ENCODE measurements around the gene PREX1.
"Not testable (repeated sequence)": the region's sequence is repeated elsewhere in the genome, so short reads cannot be mapped to it uniquely, and the experiment has no call there.

The PREX1 gene

DNA sequence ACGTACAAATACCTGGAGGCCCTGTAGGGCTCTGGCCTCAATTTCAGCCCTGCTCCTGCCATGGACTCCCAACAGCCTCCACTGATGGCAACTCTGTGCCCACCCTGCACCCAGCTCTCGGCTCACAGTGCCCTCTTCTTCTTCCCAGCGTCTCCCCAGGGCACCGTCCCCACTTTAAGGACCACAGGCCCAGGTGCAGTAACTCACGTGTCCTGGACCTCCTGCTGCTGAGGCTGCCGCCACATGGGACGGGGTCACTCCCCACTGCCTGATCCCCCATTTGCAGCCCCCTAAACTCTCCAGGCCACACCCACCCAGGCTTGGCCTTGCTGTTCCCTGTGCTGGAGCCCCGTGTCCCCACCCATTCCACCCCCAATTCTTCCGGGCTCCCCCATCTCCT lies 223.4 kb downstream of the PREX1 start:
- H3K9me3 ChIP-seq (ENCODE audit: control insufficient read depth in 2 of 2, low read length in 2 of 2), result no peaks in the 10 kb centered on the region
- no peak overlapping the region for H3K4me3 ChIP-seq (ENCODE audit: low read length in 2 of 2)
- H3K27me3 ChIP-seq (ENCODE audit: control insufficient read depth in 2 of 2, insufficient read depth in 2 of 2, low read length in 2 of 2), result peaks cover 4 to 5% of the 10 kb centered on the region in 2 donors
- no peaks in the 10 kb centered on the region for H3K36me3 ChIP-seq (ENCODE audit: control insufficient read depth in 2 of 2, insufficient read depth in 2 of 2, low read length in 2 of 2)
- H3K9ac ChIP-seq (ENCODE audit: low read depth in 1 of 2, low read length in 2 of 2), result no peak overlapping the region
- H3K4me1 ChIP-seq (ENCODE audit: control insufficient read depth in 2 of 2, insufficient read depth in 2 of 2, low read length in 2 of 2), result no peaks in the 10 kb centered on the region
- no peak overlapping the region for H3K27ac ChIP-seq (ENCODE audit: low read depth in 2 of 2, low read length in 2 of 2)

DNA sequence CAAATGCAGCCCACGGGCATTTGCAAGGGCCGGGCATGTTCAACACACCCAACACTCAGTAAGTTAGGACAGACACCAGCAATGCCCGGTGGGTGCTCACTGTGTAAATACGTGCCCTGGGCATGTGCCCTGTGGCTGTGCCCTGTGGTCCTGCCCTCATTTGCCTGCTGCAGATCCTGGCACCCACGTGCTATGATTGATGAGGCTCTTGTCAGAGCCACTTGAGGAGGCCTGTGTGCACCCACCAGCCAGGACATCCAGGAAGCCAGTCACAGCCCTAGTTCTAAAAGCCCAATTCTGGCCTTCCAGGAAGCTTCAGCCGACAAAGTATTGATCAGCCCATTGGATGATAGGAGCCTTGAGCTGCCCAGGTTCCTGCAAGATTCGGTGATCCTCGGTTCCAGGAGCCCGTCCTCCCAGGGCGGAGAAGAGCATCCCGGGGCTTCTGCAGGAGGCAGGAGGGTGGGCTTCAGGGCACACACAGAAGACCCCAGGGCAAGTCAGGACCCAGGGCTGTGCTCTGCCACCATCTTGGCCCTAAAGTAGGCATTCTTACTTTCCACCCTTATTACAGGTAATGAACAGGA lies 223.9 kb downstream of the PREX1 start:
- H3K9me3 ChIP-seq (ENCODE audit: control insufficient read depth in 2 of 2, low read length in 2 of 2), result no peaks in the 10 kb centered on the region
- H3K4me1 ChIP-seq (ENCODE audit: control insufficient read depth in 2 of 2, insufficient read depth in 2 of 2, low read length in 2 of 2), result no peaks in the 10 kb centered on the region
- no peak overlapping the region for H3K4me3 ChIP-seq (ENCODE audit: low read length in 2 of 2)
- no peaks in the 10 kb centered on the region for H3K36me3 ChIP-seq (ENCODE audit: control insufficient read depth in 2 of 2, insufficient read depth in 2 of 2, low read length in 2 of 2)
- H3K27ac ChIP-seq (ENCODE audit: low read depth in 2 of 2, low read length in 2 of 2), result no peak overlapping the region
- no peak overlapping the region for H3K9ac ChIP-seq (ENCODE audit: low read depth in 1 of 2, low read length in 2 of 2)
- peaks cover 4 to 5% of the 10 kb centered on the region in 2 donors for H3K27me3 ChIP-seq (ENCODE audit: control insufficient read depth in 2 of 2, insufficient read depth in 2 of 2, low read length in 2 of 2)

DNA sequence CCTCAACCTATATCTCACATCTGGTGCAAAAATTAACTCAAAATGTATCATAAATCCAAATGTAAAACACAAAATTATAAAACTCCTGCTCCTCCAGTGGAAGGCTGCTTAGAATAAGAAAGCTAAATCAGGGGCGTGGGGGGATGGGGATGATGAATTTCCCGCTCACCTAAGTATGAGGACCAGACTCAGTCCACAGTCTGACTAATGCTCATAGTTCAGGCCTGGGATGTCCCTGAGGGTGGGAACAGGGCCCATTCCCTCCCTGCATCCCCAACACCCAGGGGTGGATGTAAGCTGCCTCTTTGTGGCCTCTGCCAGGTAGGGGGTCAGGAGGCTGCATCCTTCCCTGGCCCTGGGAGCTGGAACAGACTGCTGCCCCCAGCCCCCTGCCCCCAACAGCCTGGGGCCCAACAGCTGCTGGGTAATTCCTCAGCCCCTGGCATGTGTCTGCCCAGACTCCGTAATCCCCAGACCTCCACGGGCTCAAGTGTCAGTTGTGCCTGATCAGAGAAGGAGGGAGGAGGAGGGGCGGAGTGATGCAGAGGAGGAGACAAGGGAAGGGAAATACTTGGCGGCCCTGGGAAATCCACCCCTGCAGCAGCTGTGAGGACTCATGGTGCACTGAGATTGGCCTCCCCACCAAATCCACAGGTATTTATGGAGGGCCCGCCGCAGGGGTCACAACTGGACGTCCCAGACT lies 224.5 kb downstream of the PREX1 start:
- H3K9ac ChIP-seq (ENCODE audit: low read depth in 1 of 2, low read length in 2 of 2), result no peak overlapping the region
- no peaks in the 10 kb centered on the region for H3K9me3 ChIP-seq (ENCODE audit: control insufficient read depth in 2 of 2, low read length in 2 of 2)
- H3K4me1 ChIP-seq (ENCODE audit: control insufficient read depth in 2 of 2, insufficient read depth in 2 of 2, low read length in 2 of 2), result no peaks in the 10 kb centered on the region
- no peaks in the 10 kb centered on the region for H3K36me3 ChIP-seq (ENCODE audit: control insufficient read depth in 2 of 2, insufficient read depth in 2 of 2, low read length in 2 of 2)
- no peak overlapping the region for H3K27ac ChIP-seq (ENCODE audit: low read depth in 2 of 2, low read length in 2 of 2)
- peaks cover 4 to 5% of the 10 kb centered on the region in 2 donors for H3K27me3 ChIP-seq (ENCODE audit: control insufficient read depth in 2 of 2, insufficient read depth in 2 of 2, low read length in 2 of 2)
- H3K4me3 ChIP-seq (ENCODE audit: low read length in 2 of 2), result no peak overlapping the region

DNA sequence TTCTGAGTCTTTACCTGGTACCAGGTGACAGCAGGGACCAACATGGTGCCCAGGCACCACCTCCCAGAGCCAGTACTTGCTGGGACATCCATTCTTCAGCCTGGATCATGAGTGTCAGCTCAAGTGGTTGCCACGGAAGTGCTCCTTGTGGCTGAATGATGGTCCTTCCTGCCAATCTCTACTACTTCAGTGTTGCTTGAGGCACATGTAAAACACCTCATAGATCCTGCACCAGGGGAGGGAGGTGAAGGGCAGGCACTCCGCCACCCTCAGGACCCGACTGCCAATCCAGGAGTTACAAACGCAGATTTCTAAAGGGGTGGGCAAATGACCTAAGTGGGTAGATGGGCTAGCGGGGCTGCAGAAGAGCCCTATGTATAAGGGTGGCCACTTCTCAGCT lies 226.0 kb downstream of the PREX1 start:
- Histone ChIP-seq H3K27me3 (ENCODE audit: control insufficient read depth in 2 of 2, insufficient read depth in 2 of 2, low read length in 2 of 2) (peaks cover 5 to 6% of the 10 kb centered on the region in 2 donors), H3K4me3 (ENCODE audit: low read length in 2 of 2) (no peak overlapping the region), H3K9ac (ENCODE audit: low read depth in 1 of 2, low read length in 2 of 2) (no peak overlapping the region)

DNA sequence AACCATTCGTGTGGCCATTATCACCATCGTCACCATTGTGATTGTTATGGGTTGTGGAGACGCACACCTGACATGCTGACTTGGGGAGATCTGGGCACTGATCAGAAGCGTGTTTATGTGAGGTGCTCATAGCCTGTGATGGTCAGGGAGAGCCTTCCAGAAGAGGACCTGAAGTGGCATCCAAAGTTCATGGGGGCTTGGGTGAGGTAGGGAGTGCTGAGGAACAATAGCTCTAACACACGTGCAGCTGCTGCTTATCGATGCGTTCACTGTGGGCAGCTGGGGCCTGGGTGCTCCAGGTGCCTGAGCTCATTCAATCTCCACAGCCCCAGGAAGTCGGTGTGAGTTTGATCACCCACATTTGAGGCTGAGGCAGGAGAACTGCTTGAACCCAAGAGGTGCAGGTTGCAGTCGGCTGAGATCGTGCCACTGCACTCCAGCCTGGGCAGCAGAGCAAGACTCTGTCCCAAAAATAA lies 227.3 kb downstream of the PREX1 start:
- Histone ChIP-seq H3K9me3 (ENCODE audit: control insufficient read depth in 2 of 2, low read length in 2 of 2) (no peaks in the 10 kb centered on the region), H3K27ac (ENCODE audit: low read depth in 2 of 2, low read length in 2 of 2) (no peak overlapping the region), H3K27me3 (ENCODE audit: control insufficient read depth in 2 of 2, insufficient read depth in 2 of 2, low read length in 2 of 2) (peaks cover 5 to 8% of the 10 kb centered on the region in 2 donors), H3K4me3 (ENCODE audit: low read length in 2 of 2) (no peak overlapping the region), H3K9ac (ENCODE audit: low read depth in 1 of 2, low read length in 2 of 2) (no peak overlapping the region), H3K4me1 (ENCODE audit: control insufficient read depth in 2 of 2, insufficient read depth in 2 of 2, low read length in 2 of 2) (peaks cover 9 to 15% of the 10 kb centered on the region in 2 donors), H3K36me3 (ENCODE audit: control insufficient read depth in 2 of 2, insufficient read depth in 2 of 2, low read length in 2 of 2) (no peaks in the 10 kb centered on the region)

More for the DNA sequence above, 226.0 kb downstream of the PREX1 start:
- peaks cover 0 to 5% of the 10 kb centered on the region in 2 donors for H3K4me1 ChIP-seq (ENCODE audit: control insufficient read depth in 2 of 2, insufficient read depth in 2 of 2, low read length in 2 of 2)
- no peaks in the 10 kb centered on the region for H3K9me3 ChIP-seq (ENCODE audit: control insufficient read depth in 2 of 2, low read length in 2 of 2)
- H3K36me3 ChIP-seq (ENCODE audit: control insufficient read depth in 2 of 2, insufficient read depth in 2 of 2, low read length in 2 of 2), result no peaks in the 10 kb centered on the region
- H3K27ac ChIP-seq (ENCODE audit: low read depth in 2 of 2, low read length in 2 of 2), result no peak overlapping the region

DNA sequence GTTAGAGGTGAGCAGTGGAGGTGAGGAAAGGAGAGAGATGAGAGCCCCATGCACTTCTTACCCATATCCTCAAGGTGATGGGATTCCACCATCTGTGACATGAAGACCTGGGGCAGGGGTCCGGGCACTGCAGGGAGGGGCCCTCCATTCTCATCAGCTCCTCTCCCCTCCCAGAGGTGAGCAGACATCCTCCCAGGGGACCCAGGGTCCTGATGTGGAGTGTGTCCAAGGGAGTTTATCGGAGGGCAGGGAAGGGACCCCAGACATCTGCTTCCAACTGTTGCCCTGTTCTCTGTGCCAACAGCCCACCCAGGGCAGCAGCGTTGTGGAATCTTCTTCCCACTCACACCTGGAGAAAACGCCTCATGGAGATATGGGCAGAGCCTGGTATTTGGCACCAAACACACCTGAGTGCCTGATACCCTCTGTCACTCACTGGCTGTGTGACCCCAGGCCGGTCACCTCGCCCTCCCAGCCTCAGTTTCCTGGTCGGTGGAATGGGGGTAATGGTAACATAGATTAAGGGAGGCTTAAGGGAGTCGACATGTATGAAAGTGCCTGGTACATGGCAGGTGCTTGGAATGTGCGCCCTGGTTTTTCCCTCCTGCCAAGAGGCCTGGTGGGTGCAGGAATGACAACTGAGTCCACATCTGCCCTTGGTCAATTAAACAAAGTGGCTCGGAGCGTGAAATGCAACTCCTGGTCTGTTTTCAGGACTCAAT lies 227.9 kb downstream of the PREX1 start:
- no peak overlapping the region for H3K9ac ChIP-seq (ENCODE audit: low read depth in 1 of 2, low read length in 2 of 2)
- H3K4me3 ChIP-seq (ENCODE audit: low read length in 2 of 2), result no peak overlapping the region
- H3K27ac ChIP-seq (ENCODE audit: low read depth in 2 of 2, low read length in 2 of 2), result no peak overlapping the region
- peaks cover 9 to 20% of the 10 kb centered on the region in 2 donors for H3K4me1 ChIP-seq (ENCODE audit: control insufficient read depth in 2 of 2, insufficient read depth in 2 of 2, low read length in 2 of 2)
- H3K27me3 ChIP-seq (ENCODE audit: control insufficient read depth in 2 of 2, insufficient read depth in 2 of 2, low read length in 2 of 2), result peaks cover 4 to 5% of the 10 kb centered on the region in 2 donors
- no peaks in the 10 kb centered on the region for H3K9me3 ChIP-seq (ENCODE audit: control insufficient read depth in 2 of 2, low read length in 2 of 2)
- H3K36me3 ChIP-seq (ENCODE audit: control insufficient read depth in 2 of 2, insufficient read depth in 2 of 2, low read length in 2 of 2), result no peaks in the 10 kb centered on the region

DNA sequence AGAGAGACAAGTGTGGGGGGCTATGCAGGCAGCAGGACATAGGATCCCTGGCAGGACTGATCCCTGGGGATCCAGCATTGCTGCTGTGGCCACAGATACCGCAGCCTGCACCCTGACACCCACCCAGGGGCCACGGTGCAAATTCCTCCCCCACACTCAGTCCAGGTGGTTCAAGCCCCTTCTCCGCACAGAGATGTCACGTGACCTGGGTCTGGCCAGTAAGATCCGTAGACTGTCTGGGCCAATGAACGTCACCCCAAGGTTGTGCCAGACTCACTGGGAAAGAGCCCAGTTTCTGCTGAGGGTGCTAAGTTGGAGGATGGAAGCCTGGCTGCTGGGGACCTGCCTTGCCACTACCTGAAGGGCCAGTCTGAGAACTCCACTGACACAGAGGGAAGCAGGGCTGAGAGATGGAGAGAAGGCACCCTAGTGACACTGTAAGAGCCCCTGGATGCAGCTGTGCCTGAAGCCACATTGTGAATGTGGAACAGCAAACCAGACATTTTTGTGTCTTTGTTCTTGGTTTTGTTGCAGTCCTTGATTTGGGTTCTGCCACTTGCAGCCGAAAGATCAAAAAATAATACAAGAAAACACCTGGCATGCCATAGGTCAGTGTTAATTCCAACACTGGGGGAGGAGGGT lies 228.6 kb downstream of the PREX1 start:
- H3K4me1 ChIP-seq (ENCODE audit: control insufficient read depth in 2 of 2, insufficient read depth in 2 of 2, low read length in 2 of 2), result peaks cover 9 to 21% of the 10 kb centered on the region in 2 donors
- no peak overlapping the region for H3K4me3 ChIP-seq (ENCODE audit: low read length in 2 of 2)
- peaks cover 4 to 5% of the 10 kb centered on the region in 2 donors for H3K27me3 ChIP-seq (ENCODE audit: control insufficient read depth in 2 of 2, insufficient read depth in 2 of 2, low read length in 2 of 2)
- no peak overlapping the region for H3K9ac ChIP-seq (ENCODE audit: low read depth in 1 of 2, low read length in 2 of 2)
- H3K9me3 ChIP-seq (ENCODE audit: control insufficient read depth in 2 of 2, low read length in 2 of 2), result no peaks in the 10 kb centered on the region
- H3K27ac ChIP-seq (ENCODE audit: low read depth in 2 of 2, low read length in 2 of 2), result no peak overlapping the region
- H3K36me3 ChIP-seq (ENCODE audit: control insufficient read depth in 2 of 2, insufficient read depth in 2 of 2, low read length in 2 of 2), result no peaks in the 10 kb centered on the region

DNA sequence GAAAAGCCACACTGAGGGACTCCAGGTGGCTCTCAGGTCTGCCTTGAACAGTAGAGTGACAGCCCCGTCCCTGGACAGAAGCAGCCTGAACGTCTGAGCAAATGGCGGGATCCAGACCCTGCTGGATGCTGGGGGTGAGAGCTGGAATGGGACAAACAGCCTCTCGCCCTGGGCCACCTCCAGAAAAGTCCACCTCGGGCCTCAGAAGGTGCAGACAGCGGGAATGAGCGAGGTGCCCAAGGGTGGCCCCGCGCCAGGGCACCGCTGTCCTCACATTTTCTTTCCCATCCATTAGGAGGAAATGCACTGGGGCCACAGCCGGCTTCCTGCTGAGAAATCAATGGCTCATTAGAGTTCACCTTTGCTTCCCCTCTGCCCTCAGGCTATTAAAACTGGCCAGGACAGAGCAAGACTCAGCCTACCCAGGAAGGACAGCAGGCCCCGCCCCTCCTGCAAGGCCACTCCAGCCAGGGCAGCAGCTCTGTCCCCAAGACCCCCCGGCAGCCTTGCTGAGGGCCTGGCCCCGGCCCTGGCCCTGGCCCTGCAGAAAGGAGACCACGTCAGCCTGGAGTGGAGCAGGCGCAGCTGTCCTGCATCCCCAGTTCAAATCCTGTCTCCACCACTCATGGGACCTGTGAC lies 229.4 kb downstream of the PREX1 start:
- not testable (repeated sequence) for H3K27ac ChIP-seq (ENCODE audit: low read depth in 2 of 2, low read length in 2 of 2); H3K27me3 ChIP-seq (ENCODE audit: control insufficient read depth in 2 of 2, insufficient read depth in 2 of 2, low read length in 2 of 2); H3K4me3 ChIP-seq (ENCODE audit: low read length in 2 of 2); H3K36me3 ChIP-seq (ENCODE audit: control insufficient read depth in 2 of 2, insufficient read depth in 2 of 2, low read length in 2 of 2); H3K9me3 ChIP-seq (ENCODE audit: control insufficient read depth in 2 of 2, low read length in 2 of 2); H3K9ac ChIP-seq (ENCODE audit: low read depth in 1 of 2, low read length in 2 of 2)
- H3K4me1 ChIP-seq (ENCODE audit: control insufficient read depth in 2 of 2, insufficient read depth in 2 of 2, low read length in 2 of 2), result peaks cover 9 to 21% of the 10 kb centered on the region in 2 donors

DNA sequence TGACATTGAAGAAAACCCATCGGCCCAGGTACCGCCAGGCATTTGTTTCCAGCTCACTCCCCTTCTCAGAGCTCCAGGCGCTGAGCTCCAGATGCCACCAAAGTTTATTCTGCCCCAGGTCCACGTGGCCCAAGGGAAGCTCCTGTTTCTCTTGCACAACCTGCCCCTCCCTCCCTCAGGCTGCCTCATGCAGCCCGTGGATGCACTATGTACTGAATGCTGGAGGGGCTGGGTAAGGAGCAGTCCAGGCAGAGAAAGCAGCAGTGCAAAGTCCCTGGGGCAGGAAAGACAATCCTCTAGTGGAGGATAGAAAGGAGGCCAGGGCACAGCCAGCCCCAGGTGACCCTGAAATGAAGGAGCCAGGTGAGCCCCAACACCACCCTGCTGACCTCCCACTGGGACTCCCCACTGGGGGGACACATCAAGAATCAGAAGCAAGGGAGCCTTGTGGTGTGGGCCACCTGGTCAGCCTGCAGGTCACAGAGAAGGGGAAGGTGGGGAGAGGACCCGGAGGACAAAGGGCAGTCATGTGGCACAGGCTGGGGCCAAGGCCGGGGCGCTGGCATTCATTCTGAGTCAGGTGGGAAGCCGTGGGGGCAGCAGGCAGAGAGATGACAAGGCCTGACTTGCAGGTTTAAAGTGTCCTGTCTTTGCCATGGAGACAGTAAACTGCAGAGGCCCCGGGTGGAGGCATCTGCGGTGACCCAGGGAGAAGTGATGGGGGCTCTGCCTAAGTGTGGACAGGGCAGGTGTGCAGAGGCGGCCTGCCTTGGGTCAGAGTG lies 230.1 kb downstream of the PREX1 start:
- H3K27ac ChIP-seq (ENCODE audit: low read depth in 2 of 2, low read length in 2 of 2), result no peak overlapping the region
- H3K27me3 ChIP-seq (ENCODE audit: control insufficient read depth in 2 of 2, insufficient read depth in 2 of 2, low read length in 2 of 2), result peaks cover 4 to 5% of the 10 kb centered on the region in 2 donors
- no peaks in the 10 kb centered on the region for H3K36me3 ChIP-seq (ENCODE audit: control insufficient read depth in 2 of 2, insufficient read depth in 2 of 2, low read length in 2 of 2)
- H3K4me3 ChIP-seq (ENCODE audit: low read length in 2 of 2), result no peak overlapping the region
- H3K4me1 ChIP-seq (ENCODE audit: control insufficient read depth in 2 of 2, insufficient read depth in 2 of 2, low read length in 2 of 2), result peaks cover 9 to 21% of the 10 kb centered on the region in 2 donors
- H3K9me3 ChIP-seq (ENCODE audit: control insufficient read depth in 2 of 2, low read length in 2 of 2), result no peaks in the 10 kb centered on the region
- no peak overlapping the region for H3K9ac ChIP-seq (ENCODE audit: low read depth in 1 of 2, low read length in 2 of 2)

Data from mucosa of rectum (tissue), 2 donors.